ENCODE results near the gene HNRNPH1. TPM values are rescaled to one million over a fixed set of nuclear protein-coding genes. Genes with fewer than 3 reads are reported as not detected.

Gene HNRNPH1
- total RNA-seq, 1 donor from 2014 or later, result 1,021 TPM

- peaks cover 4% of the 10 kb centered on the region for H3K36me3 Mint-ChIP-seq (ENCODE audit: unreplicated experiment)
- peaks cover 1% of the 10 kb centered on the region for H3K9me3 Mint-ChIP-seq (ENCODE audit: unreplicated experiment)
- no peaks in the 10 kb centered on the region for H3K4me1 Mint-ChIP-seq (ENCODE audit: low read depth, unreplicated experiment)
- H3K27me3 Mint-ChIP-seq (ENCODE audit: unreplicated experiment), result no peaks in the 10 kb centered on the region
- DNase-seq, result no peak
- no peak overlapping the region for H3K4me3 Mint-ChIP-seq (ENCODE audit: unreplicated experiment)
- no peak overlapping the region for H3K27ac Mint-ChIP-seq (ENCODE audit: unreplicated experiment)
- no peak for TF ChIP-seq CTCF (IDR thresholded peaks at IDR 0.05; ENCODE audit: partially characterized antibody, unreplicated experiment)
Measured at GRCh38 chr5:179564526-179564925, 58.9 kb downstream of the HNRNPH1 start.

Other genes starting within 250 kb of the HNRNPH1 start
- 30.4 TPM for gene RUFY1, start 73.1 kb downstream of the HNRNPH1 start, total RNA-seq (ENCODE audit: unreplicated experiment)
- not detected for gene CBY3, start 57.4 kb upstream of the HNRNPH1 start, total RNA-seq (ENCODE audit: unreplicated experiment)
- gene CANX, start 75.3 kb upstream of the HNRNPH1 start, total RNA-seq (ENCODE audit: unreplicated experiment), result 363 TPM
- 30.0 TPM for gene MAML1, start 109.2 kb upstream of the HNRNPH1 start, total RNA-seq (ENCODE audit: unreplicated experiment)
- 0.91 TPM for gene LTC4S, start 170.3 kb upstream of the HNRNPH1 start, total RNA-seq (ENCODE audit: unreplicated experiment)
- gene MGAT4B, start 183.2 kb upstream of the HNRNPH1 start, total RNA-seq (ENCODE audit: unreplicated experiment), result 140 TPM
- gene SQSTM1, start 197.2 kb upstream of the HNRNPH1 start, total RNA-seq (ENCODE audit: unreplicated experiment), result 97.0 TPM
- 60.2 TPM for gene MRNIP, start 235.1 kb upstream of the HNRNPH1 start, total RNA-seq (ENCODE audit: unreplicated experiment)